K562 (cell line): ENCODE data around the gene KCNC3. TPM values are rescaled to one million over a fixed set of nuclear protein-coding genes. Genes with fewer than 3 reads are reported as not detected.

Experiments used
- ATAC-seq: fragments of 200-7000 bp; cut with Tn5 transposase; 3 replicates; pipeline ENCODE4 v1.9.1; 2020; ENCODE audit warnings: moderate library complexity
- BruUV-seq: library from RNA; stranded (reverse); fragments of 400-500 nt; replicated peaks from 2 replicates; lab custom pipeline; 2021; lab: Mats Ljungman, UMichigan
- CTCF ChIA-PET: fragments of 300-600 bp; formaldehyde crosslinking; extraction: SDS; loops from one replicate; lab custom pipeline; 2021; ENCODE audit warnings: low intra/inter-chr PET ratio; lab: Yijun Ruan, JAX
- POLR2A ChIA-PET: fragments of 300-600, 350-650 bp; sonication (Branson Sonifier 250); formaldehyde crosslinking; extraction: SDS; loops from one replicate; lab custom pipeline; 2021; ENCODE audit warnings: antibody characterized with exemption, inconsistent platforms; lab: Yijun Ruan, JAX
- DNase-seq, 4 experiments: peaks; one replicate each; pipeline versions ENCODE4 v3.0.0 to v3.0.0-alpha.2; 2011 to 2018; ENCODE audit warnings: low spot score in 3 of 4, mixed read lengths in 3 of 4; ENCODE audit errors: extremely low read depth in 1 of 4
- FAIRE-seq: peaks from 2 replicates; lab custom pipeline; 2011; peaks lifted over from hg19 to GRCh38; lab: Jason Lieb, UNC
- H2AFZ ChIP-seq: 2 replicates; pipeline ENCODE4 v1.6.0; 2011; ENCODE audit warnings: low read depth, low read length, control low read depth, inconsistent platforms
- H3K27ac ChIP-seq: fragments of 200-600 bp; 3 replicates; pipeline ENCODE4 v1.8.0; 2011; ENCODE audit warnings: low read depth, mild to moderate bottlenecking, control low read depth, inconsistent platforms, low read length, moderate library complexity, mixed read lengths; ENCODE audit errors: extremely low read depth
- H3K27me3 ChIP-seq, 2 experiments: fragments of 300-600 bp in 1 of 2; 2 replicates in 1 of 2; 3 replicates in 1 of 2; pipeline versions ENCODE4 v1.6.0 to v1.8.0; 2011; ENCODE audit warnings: inconsistent platforms in 2 of 2, low read length in 2 of 2, mild to moderate bottlenecking in 1 of 2, mixed read lengths in 1 of 2, moderate library complexity in 1 of 2; ENCODE audit not compliant: control insufficient read depth in 2 of 2, insufficient read depth in 2 of 2
- H3K36me3 ChIP-seq: fragments of 300-600 bp; 3 replicates; pipeline ENCODE4 v1.8.0; 2011; ENCODE audit warnings: mild to moderate bottlenecking, low read length, inconsistent platforms; ENCODE audit not compliant: control insufficient read depth, insufficient read depth
- H3K4me1 ChIP-seq, 2 experiments: fragments of 200-600 bp in 1 of 2; replicated peaks in 1 of 2; 2 replicates in 1 of 2; 3 replicates in 1 of 2; pipeline versions ENCODE4 v1.5.1 to v1.8.0; 2011; ENCODE audit warnings: inconsistent platforms in 2 of 2, low read length in 2 of 2, mild to moderate bottlenecking in 1 of 2, mixed read lengths in 1 of 2, moderate library complexity in 1 of 2; ENCODE audit not compliant: control insufficient read depth in 2 of 2, insufficient read depth in 2 of 2
- H3K4me2 ChIP-seq: 2 replicates; pipeline ENCODE4 v1.6.1; 2011; ENCODE audit warnings: low read length, control low read depth, inconsistent platforms, mixed read lengths; ENCODE audit not compliant: insufficient read depth
- H3K4me3 ChIP-seq: fragments of 200-600 bp; sonication (generic), shearing (Covaris generic); 2 replicates; pipeline ENCODE4 v1.5.1; 2016; ENCODE audit warnings: control low read depth, inconsistent platforms
- H3K79me2 ChIP-seq: fragments of 200-600 bp; 3 replicates; pipeline ENCODE4 v1.8.0; 2011; ENCODE audit warnings: low read length, inconsistent platforms; ENCODE audit not compliant: control insufficient read depth, insufficient read depth
- H3K9ac ChIP-seq, 2 experiments: 2 replicates each; pipeline versions ENCODE4 v1.6.0 to v1.6.1; 2011; ENCODE audit warnings: low read depth in 2 of 2, low read length in 2 of 2, control low read depth in 1 of 2, inconsistent platforms in 1 of 2, mild to moderate bottlenecking in 1 of 2, mixed read lengths in 1 of 2; ENCODE audit not compliant: insufficient read depth in 1 of 2
- H3K9me1 ChIP-seq: one replicate; pipeline ENCODE4 v1.6.0; 2011; ENCODE audit warnings: inconsistent platforms, mild to moderate bottlenecking, low read length, moderate library complexity; ENCODE audit not compliant: control insufficient read depth, insufficient read depth
- H3K9me3 ChIP-seq: replicated peaks from 2 replicates; pipeline ENCODE4 v1.5.1; 2011; ENCODE audit warnings: low read depth, low read length, inconsistent platforms; ENCODE audit not compliant: control insufficient read depth, insufficient read depth
- H4K20me1 ChIP-seq: replicated peaks from 2 replicates; pipeline ENCODE4 v1.6.1; 2011; ENCODE audit warnings: low read length, inconsistent platforms, mixed read lengths; ENCODE audit not compliant: control insufficient read depth, insufficient read depth
- DPF2 ChIP-seq: fragments of 450-650 bp; IDR thresholded peaks from 2 replicates; pipeline ENCODE4 v1.6.1; 2016
- ELF1 ChIP-seq: fragments of 200-800 bp; sonication (Bioruptor generic); IDR thresholded peaks from 2 replicates; pipeline ENCODE4 v1.6.1; 2016; ENCODE audit warnings: missing genetic modification characterization, missing compliant biosample characterization
- EP300 ChIP-seq: IDR thresholded peaks from 2 replicates; pipeline ENCODE4 v1.6.1; 2012; ENCODE audit warnings: low read length, improper control_type of control experiment
- FOXK1 ChIP-seq: sonication (generic); formaldehyde crosslinking; IDR thresholded peaks from 2 replicates; pipeline ENCODE4 v1.8.0; 2022; ENCODE audit warnings: missing genetic modification reagents, mild to moderate bottlenecking, borderline replicate concordance
- GATAD2A ChIP-seq: fragments of 450-650 bp; IDR thresholded peaks from 2 replicates; pipeline ENCODE4 v1.6.1; 2017
- HCFC1 ChIP-seq: IDR thresholded peaks from 2 replicates; pipeline ENCODE4 v1.6.1; 2012; ENCODE audit warnings: low read depth, low read length, improper control_type of control experiment
- MEIS2 ChIP-seq: fragments of 450-650 bp; IDR thresholded peaks from 2 replicates; pipeline ENCODE4 v1.6.1; 2014; ENCODE audit warnings: mild to moderate bottlenecking; ENCODE audit not compliant: partially characterized antibody
- MYBL2 ChIP-seq, 2 experiments: fragments of 450-650 bp in 1 of 2; sonication (generic) in 1 of 2; formaldehyde crosslinking in 1 of 2; IDR thresholded peaks; 2 replicates each; pipeline versions ENCODE4 v1.6.1 to v1.8.1; 2017 to 2022; ENCODE audit warnings: borderline replicate concordance in 1 of 2, inconsistent platforms in 1 of 2, low read depth in 1 of 2, mild to moderate bottlenecking in 1 of 2, missing genetic modification reagents in 1 of 2, moderate library complexity in 1 of 2
- NCOR1 ChIP-seq: fragments of 450-650 bp; IDR thresholded peaks from 2 replicates; pipeline ENCODE4 v1.6.1; 2016; ENCODE audit warnings: mild to moderate bottlenecking, moderate library complexity
- NFE2 ChIP-seq: IDR thresholded peaks from 2 replicates; pipeline ENCODE4 v1.6.1; 2014; ENCODE audit warnings: antibody characterized with exemption, low read depth
- POLR2A ChIP-seq: fragments of 450-650 bp; conservative IDR thresholded peaks from 2 replicates; pipeline ENCODE4 v1.6.1; 2016
- RBM22 ChIP-seq: fragments of 200-400 bp; formaldehyde crosslinking; IDR thresholded peaks from 2 replicates; pipeline ENCODE4 v1.6.1; 2018; ENCODE audit warnings: low read length, low read depth; ENCODE audit not compliant: poor library complexity, severe bottlenecking
- ZNF212 ChIP-seq: fragments of 450-650 bp; formaldehyde crosslinking; IDR thresholded peaks from 2 replicates; pipeline ENCODE4 v1.4.0; 2020; ENCODE audit warnings: mild to moderate bottlenecking
- WGBS: fragments of 100-300 bp; shearing (Covaris generic); methylation state at CpG from one replicate; pipeline ENCODE4 v1.1.6; 2016; ENCODE audit warnings: low coverage, mixed read lengths; ENCODE audit not compliant: insufficient coverage; ENCODE audit errors: missing lambda C conversion rate; 5-methylcytosine and 5-hydroxymethylcytosine counted together
- in situ Hi-C: fragments of 300-500 bp; cut with MboI; formaldehyde crosslinking; loops from 4 replicates; pipeline ENCODE4 v1.15.0; 2018; ENCODE audit warnings: inconsistent platforms, mixed read lengths
- intact Hi-C: fragments of 100-400 bp; cut with micrococcal nuclease; formaldehyde crosslinking; loops from 2 replicates; pipeline ENCODE4 v1.14.2; 2022
- polyA plus RNA-seq, 8 experiments: library from polyadenylated mRNA; depleted of rRNA in 4 of 8; stranded (reverse) in 5 of 8; unstranded in 3 of 8; fragments of >200 nt; fragmentation: Nextera tagmentation in 2 of 8; fragmentation: Illumina TruSeq in 1 of 8; extraction: Ambion mirVana in 2 of 8; extraction: Trizol in 1 of 8; gene quantifications; 2 replicates each; pipeline versions ENCODE4 v1.2.1 to v1.2.3, GENCODE V29; 2011 to 2014; ENCODE audit warnings: inconsistent platforms in 1 of 8, missing spikeins in 1 of 8
- total RNA-seq, 7 experiments: library from RNA; depleted of rRNA in 6 of 7; stranded (reverse); fragments of >200 nt in 6 of 7; fragmentation: Illumina TruSeq in 2 of 7; extraction: Trizol in 2 of 7; gene quantifications; 2 replicates each; pipeline versions ENCODE4 v1.2.1 to v1.2.3, GENCODE V29; 2011 to 2021; ENCODE audit warnings: low replicate concordance in 1 of 7
- TF ChIP-seq, protein P1 (sequence below): fragments of 250-450 bp; sonication (Bioruptor Pico); IDR thresholded peaks from 2 replicates; pipeline ENCODE4 v1.9.0; 2021; ENCODE audit warnings: mild to moderate bottlenecking, inconsistent platforms
- TF ChIP-seq, protein P2 (sequence below): fragments of 450-650 bp; IDR thresholded peaks from 2 replicates; pipeline ENCODE4 v1.6.1; 2016; ENCODE audit warnings: antibody characterized with exemption
- TF ChIP-seq, protein P3 (sequence below): fragments of 450-650 bp; IDR thresholded peaks from 2 replicates; pipeline ENCODE4 v1.6.1; 2017; ENCODE audit warnings: antibody characterized with exemption, mild to moderate bottlenecking

Gene KCNC3
- total and polyA plus RNA-seq, 9 of the 15 experiments (the other 6 are each of a cell fraction or from before 2014, with no cell fraction given), result 0.03 to 26.2 (median 2.0) TPM

DNA sequence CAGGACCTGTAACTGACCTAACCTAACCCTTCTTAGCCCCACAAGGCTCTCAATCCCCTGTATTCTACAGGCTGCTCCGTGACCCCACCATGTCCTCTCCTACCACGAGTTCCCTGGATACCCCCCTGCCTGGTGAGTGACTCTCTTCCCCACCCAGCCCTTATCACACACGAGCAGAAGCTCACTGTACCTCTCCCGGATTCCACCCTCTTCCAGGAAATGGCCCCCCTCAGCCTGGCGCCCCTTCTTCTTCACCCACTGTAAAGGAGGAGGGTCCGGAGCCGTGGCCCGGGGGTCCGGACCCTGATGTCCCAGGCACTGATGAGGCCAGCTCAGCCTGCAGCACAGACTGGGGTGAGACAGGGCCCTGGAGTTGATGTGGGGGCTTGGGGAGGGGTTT is 48.3 kb upstream of the KCNC3 start:
- in situ Hi-C loops, result no loop called here
- Histone ChIP-seq H2AFZ (no peak overlapping the region), H3K4me3 (peak overlapping the region; percentile 43), H3K4me2 (peak overlapping the region; percentile 86), H3K27ac (peak overlapping the region; percentile 77), H3K9ac (peak overlapping the region; percentile 69 to 86), H3K9me3 (no peaks in the 10 kb centered on the region), H3K79me2 (peaks cover 29% of the 10 kb centered on the region), H3K4me1 (peaks cover 28 to 58% of the 10 kb centered on the region in 2 experiments), H4K20me1 (peaks cover 2% of the 10 kb centered on the region), H3K36me3 (peaks cover 52% of the 10 kb centered on the region; the same call in 2 of the 3 replicates), H3K9me1 (no peaks in the 10 kb centered on the region), H3K27me3 (no peaks in the 10 kb centered on the region)
- ChIA-PET POLR2A (interaction anchor here (1.1 kb wide), 1 partner anchor 73 kb away, joined by 3 read pairs; no protein-coding TSS in a partner anchor), CTCF (no interaction called here)
- FAIRE-seq (no peak), DNase-seq (peak; percentile 49 to 83 (median 63)), ATAC-seq (peak; percentile 2; the same call in 2 of the 3 replicates)
- 0% methylated on average over 7 of the region's 9 CpGs for whole genome bisulfite sequencing
- intact Hi-C loops, result loop anchor here (5.0 kb wide), 1 partner anchor 280 kb away; no protein-coding TSS in a partner anchor
- no TSS peak for BruUV-seq
- TF ChIP-seq NCOR1 (peak; percentile 64; the same call in 1 of the 2 replicates), HCFC1 (no peak), FOXK1 (CRISPR knock-in tag) (no peak), ZNF212 (CRISPR knock-in tag) (no peak), RBM22 (no peak), MEIS2 (peak; percentile 21), DPF2 (peak; percentile 77; the same call in 1 of the 2 replicates), MYBL2 (IDR thresholded peaks at IDR 0.05; ENCODE audit: low read depth) (no peak), MYBL2 (CRISPR knock-in tag; IDR thresholded peaks at IDR 0.05; ENCODE audit: borderline replicate concordance) (no peak), NFE2 (no peak), GATAD2A (peak; percentile 42; the same call in 1 of the 2 replicates), EP300 (peak; percentile 17; the same call in 1 of the 2 replicates), POLR2A (peak; percentile 53; the same call in 1 of the 2 replicates), ELF1 (peak; percentile 30; the same call in 1 of the 2 replicates)
- TF ChIP-seq, protein P1, sequence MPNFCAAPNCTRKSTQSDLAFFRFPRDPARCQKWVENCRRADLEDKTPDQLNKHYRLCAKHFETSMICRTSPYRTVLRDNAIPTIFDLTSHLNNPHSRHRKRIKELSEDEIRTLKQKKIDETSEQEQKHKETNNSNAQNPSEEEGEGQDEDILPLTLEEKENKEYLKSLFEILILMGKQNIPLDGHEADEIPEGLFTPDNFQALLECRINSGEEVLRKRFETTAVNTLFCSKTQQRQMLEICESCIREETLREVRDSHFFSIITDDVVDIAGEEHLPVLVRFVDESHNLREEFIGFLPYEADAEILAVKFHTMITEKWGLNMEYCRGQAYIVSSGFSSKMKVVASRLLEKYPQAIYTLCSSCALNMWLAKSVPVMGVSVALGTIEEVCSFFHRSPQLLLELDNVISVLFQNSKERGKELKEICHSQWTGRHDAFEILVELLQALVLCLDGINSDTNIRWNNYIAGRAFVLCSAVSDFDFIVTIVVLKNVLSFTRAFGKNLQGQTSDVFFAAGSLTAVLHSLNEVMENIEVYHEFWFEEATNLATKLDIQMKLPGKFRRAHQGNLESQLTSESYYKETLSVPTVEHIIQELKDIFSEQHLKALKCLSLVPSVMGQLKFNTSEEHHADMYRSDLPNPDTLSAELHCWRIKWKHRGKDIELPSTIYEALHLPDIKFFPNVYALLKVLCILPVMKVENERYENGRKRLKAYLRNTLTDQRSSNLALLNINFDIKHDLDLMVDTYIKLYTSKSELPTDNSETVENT (CRISPR knock-in tag), result no peak
- TF ChIP-seq, protein P2, sequence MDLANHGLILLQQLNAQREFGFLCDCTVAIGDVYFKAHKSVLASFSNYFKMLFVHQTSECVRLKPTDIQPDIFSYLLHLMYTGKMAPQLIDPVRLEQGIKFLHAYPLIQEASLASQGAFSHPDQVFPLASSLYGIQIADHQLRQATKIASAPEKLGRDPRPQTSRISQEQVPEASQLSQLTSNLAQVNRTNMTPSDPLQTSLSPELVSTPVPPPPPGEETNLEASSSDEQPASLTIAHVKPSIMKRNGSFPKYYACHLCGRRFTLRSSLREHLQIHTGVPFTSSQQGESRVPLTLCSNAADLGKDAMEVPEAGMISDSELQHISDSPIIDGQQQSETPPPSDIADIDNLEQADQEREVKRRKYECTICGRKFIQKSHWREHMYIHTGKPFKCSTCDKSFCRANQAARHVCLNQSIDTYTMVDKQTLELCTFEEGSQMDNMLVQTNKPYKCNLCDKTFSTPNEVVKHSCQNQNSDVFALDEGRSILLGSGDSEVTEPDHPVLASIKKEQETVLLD, result 0 out of 2 replicates have a peak, but pooled peaks have one; percentile 38
- TF ChIP-seq, protein P3, sequence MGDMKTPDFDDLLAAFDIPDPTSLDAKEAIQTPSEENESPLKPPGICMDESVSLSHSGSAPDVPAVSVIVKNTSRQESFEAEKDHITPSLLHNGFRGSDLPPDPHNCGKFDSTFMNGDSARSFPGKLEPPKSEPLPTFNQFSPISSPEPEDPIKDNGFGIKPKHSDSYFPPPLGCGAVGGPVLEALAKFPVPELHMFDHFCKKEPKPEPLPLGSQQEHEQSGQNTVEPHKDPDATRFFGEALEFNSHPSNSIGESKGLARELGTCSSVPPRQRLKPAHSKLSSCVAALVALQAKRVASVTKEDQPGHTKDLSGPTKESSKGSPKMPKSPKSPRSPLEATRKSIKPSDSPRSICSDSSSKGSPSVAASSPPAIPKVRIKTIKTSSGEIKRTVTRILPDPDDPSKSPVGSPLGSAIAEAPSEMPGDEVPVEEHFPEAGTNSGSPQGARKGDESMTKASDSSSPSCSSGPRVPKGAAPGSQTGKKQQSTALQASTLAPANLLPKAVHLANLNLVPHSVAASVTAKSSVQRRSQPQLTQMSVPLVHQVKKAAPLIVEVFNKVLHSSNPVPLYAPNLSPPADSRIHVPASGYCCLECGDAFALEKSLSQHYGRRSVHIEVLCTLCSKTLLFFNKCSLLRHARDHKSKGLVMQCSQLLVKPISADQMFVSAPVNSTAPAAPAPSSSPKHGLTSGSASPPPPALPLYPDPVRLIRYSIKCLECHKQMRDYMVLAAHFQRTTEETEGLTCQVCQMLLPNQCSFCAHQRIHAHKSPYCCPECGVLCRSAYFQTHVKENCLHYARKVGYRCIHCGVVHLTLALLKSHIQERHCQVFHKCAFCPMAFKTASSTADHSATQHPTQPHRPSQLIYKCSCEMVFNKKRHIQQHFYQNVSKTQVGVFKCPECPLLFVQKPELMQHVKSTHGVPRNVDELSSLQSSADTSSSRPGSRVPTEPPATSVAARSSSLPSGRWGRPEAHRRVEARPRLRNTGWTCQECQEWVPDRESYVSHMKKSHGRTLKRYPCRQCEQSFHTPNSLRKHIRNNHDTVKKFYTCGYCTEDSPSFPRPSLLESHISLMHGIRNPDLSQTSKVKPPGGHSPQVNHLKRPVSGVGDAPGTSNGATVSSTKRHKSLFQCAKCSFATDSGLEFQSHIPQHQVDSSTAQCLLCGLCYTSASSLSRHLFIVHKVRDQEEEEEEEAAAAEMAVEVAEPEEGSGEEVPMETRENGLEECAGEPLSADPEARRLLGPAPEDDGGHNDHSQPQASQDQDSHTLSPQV, result peak; percentile 54; the same call in 1 of the 2 replicates
